Measurements from ENCODE around the gene IGFL4. TPM values are rescaled to one million over a fixed set of nuclear protein-coding genes. Genes with fewer than 3 reads are reported as not detected.

IGFL4 gene
- total RNA-seq, 1 donor from 2014 or later: 0.20 TPM

DNA sequence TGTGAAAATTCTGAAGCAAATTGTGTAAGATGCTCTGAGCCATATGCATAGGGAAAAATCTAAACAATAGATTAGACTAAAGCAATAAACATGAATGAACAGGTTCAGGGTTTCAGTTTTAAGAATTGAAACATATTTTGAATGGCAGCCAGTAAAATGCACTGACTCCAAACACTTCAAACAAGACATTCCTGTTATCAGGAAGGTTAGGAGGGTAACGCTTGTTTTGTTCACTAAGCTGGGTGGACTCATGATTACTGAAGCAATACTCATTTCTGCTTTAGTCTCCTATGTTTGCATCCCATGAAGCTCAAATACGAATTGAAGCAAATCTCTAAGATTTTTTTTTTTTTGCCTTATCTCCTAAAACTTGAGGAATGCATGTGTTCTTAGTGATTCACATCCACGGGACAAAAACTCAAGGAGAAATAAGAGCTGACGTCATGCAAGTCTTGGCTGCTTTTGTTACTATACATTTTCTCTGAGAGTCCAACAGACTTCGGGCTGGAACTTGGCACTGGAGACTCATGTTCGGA lies 29.1 kb upstream of the IGFL4 start:
- no peak overlapping the region for H3K4me3 Mint-ChIP-seq (ENCODE audit: unreplicated experiment)
- H3K36me3 Mint-ChIP-seq (ENCODE audit: unreplicated experiment): peaks cover 9% of the 10 kb centered on the region
- no peaks in the 10 kb centered on the region for H3K4me1 Mint-ChIP-seq (ENCODE audit: low read depth, unreplicated experiment)
- H3K27me3 Mint-ChIP-seq (ENCODE audit: unreplicated experiment): peaks cover 5% of the 10 kb centered on the region
- TF ChIP-seq, protein P1, sequence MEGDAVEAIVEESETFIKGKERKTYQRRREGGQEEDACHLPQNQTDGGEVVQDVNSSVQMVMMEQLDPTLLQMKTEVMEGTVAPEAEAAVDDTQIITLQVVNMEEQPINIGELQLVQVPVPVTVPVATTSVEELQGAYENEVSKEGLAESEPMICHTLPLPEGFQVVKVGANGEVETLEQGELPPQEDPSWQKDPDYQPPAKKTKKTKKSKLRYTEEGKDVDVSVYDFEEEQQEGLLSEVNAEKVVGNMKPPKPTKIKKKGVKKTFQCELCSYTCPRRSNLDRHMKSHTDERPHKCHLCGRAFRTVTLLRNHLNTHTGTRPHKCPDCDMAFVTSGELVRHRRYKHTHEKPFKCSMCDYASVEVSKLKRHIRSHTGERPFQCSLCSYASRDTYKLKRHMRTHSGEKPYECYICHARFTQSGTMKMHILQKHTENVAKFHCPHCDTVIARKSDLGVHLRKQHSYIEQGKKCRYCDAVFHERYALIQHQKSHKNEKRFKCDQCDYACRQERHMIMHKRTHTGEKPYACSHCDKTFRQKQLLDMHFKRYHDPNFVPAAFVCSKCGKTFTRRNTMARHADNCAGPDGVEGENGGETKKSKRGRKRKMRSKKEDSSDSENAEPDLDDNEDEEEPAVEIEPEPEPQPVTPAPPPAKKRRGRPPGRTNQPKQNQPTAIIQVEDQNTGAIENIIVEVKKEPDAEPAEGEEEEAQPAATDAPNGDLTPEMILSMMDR (IDR thresholded peaks at IDR 0.05; ENCODE audit: partially characterized antibody, unreplicated experiment): no peak
- H3K9me3 Mint-ChIP-seq (ENCODE audit: unreplicated experiment): peaks cover 3% of the 10 kb centered on the region
- no peak overlapping the region for H3K27ac Mint-ChIP-seq (ENCODE audit: unreplicated experiment)
- DNase-seq: no peak

DNA sequence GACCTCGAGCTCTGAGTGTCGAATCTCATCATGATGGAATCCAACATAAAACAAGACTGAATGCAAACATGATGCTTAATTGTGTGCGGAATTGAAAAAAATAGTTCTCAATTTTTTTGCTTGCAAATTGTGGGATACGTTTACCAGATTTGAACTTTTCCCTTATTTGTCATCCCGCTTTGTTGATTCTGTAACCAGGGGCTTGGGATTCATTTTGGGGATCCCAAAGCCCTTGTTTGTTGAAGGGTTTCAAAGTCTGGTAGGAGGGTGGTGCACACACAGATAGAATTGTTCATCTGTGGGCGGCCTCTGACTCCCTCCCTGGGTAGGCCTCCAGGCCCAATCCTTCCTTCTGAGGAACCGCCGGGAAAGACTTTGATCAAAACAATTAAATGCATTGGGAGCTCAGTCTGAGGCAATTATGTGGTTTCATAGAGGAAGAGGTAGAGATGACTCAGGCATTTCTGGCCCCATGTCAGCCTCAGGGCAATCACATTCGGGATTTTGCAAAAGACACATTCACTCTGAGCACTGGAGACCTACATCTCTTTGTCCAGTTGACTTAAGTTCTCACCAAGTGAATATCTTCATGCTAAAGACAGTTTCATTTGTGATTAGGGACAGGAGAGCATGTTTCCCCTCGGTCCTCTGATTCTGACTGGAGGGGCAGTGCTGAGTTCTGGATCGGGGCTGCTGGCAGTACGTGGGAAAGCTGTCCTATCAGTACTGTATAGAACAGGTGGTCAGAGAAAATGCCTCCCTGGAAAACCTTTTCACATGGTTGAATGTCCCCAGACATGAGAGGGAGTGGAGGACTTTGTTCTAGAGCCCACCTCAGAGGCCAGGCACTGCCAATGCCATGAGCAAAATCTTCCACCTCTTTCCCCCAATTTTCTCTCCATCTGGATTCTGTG lies 27.8 kb upstream of the IGFL4 start:
- H3K4me3 Mint-ChIP-seq (ENCODE audit: unreplicated experiment): no peak overlapping the region
- H3K27me3 Mint-ChIP-seq (ENCODE audit: unreplicated experiment): peaks cover 5% of the 10 kb centered on the region
- no peak for DNase-seq
- peaks cover 4% of the 10 kb centered on the region for H3K9me3 Mint-ChIP-seq (ENCODE audit: unreplicated experiment)
- TF ChIP-seq, protein P1 (IDR thresholded peaks at IDR 0.05; ENCODE audit: partially characterized antibody, unreplicated experiment): no peak
- no peaks in the 10 kb centered on the region for H3K4me1 Mint-ChIP-seq (ENCODE audit: low read depth, unreplicated experiment)
- peaks cover 9% of the 10 kb centered on the region for H3K36me3 Mint-ChIP-seq (ENCODE audit: unreplicated experiment)
- no peak overlapping the region for H3K27ac Mint-ChIP-seq (ENCODE audit: unreplicated experiment)

DNA sequence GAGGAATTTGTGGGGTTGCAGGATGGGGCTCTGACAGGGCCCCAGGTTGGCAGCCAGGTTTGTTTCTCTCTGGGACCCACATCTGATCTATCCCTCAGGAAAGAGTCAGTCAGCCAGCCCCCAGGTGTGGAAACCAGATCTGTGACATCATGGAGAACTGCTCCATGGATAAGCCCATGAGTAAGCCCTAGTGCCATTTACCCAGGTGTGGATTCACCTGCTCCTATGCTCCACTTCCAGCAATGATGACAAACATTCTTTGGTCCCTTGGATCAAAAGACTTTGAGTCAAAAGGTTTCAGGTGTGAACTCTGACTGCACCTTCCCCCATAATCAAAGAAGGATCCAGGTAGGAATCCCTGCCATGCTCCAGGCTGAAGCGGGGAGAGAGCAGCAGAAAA lies 26.9 kb upstream of the IGFL4 start:
- no peak for DNase-seq
- Mint-ChIP-seq H3K9me3 (ENCODE audit: unreplicated experiment) (peaks cover 8% of the 10 kb centered on the region), H3K4me1 (ENCODE audit: low read depth, unreplicated experiment) (no peaks in the 10 kb centered on the region), H3K27me3 (ENCODE audit: unreplicated experiment) (peaks cover 6% of the 10 kb centered on the region), H3K36me3 (ENCODE audit: unreplicated experiment) (peaks cover 14% of the 10 kb centered on the region), H3K27ac (ENCODE audit: unreplicated experiment) (no peak overlapping the region), H3K4me3 (ENCODE audit: unreplicated experiment) (no peak overlapping the region)
- TF ChIP-seq, protein P1 (IDR thresholded peaks at IDR 0.05; ENCODE audit: partially characterized antibody, unreplicated experiment): no peak

DNA sequence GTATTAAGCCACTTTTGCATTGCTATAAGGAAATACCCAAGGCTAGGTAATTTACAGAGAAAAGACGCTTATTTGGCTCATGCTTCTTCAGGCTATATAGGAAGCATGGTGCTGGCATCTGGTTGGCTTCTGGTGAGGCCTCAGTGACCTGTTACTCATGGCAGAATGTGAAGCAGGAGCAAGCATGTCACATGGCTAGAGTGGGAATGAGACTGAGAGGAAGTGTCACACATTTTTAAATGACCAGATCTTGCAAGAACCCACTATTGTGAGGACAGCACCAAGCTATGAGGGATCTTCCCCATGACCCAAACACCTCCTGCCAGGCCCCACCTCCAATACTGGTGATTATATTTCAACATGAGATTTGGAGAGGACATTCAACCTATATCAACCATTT lies 25.7 kb upstream of the IGFL4 start:
- peaks cover 8% of the 10 kb centered on the region for H3K9me3 Mint-ChIP-seq (ENCODE audit: unreplicated experiment)
- no peaks in the 10 kb centered on the region for H3K4me1 Mint-ChIP-seq (ENCODE audit: low read depth, unreplicated experiment)
- peaks cover 14% of the 10 kb centered on the region for H3K36me3 Mint-ChIP-seq (ENCODE audit: unreplicated experiment)
- no peak for DNase-seq
- no peak overlapping the region for H3K4me3 Mint-ChIP-seq (ENCODE audit: unreplicated experiment)
- no peak overlapping the region for H3K27ac Mint-ChIP-seq (ENCODE audit: unreplicated experiment)
- H3K27me3 Mint-ChIP-seq (ENCODE audit: unreplicated experiment): peaks cover 3% of the 10 kb centered on the region
- TF ChIP-seq, protein P1 (IDR thresholded peaks at IDR 0.05; ENCODE audit: partially characterized antibody, unreplicated experiment): no peak
